HUES48 (cell line): Measurements from ENCODE around the gene TNFAIP8L1.

Experiments
- H3K27ac ChIP-seq: one replicate; pipeline ENCODE4 v1.7.0; 2013; ENCODE audit warnings: low read depth, low read length, inconsistent platforms
- H3K27me3 ChIP-seq: 2 replicates; pipeline ENCODE4 v1.6.1; 2013; ENCODE audit warnings: mild to moderate bottlenecking, low read length; ENCODE audit not compliant: control insufficient read depth, insufficient read depth
- H3K36me3 ChIP-seq: 2 replicates; pipeline ENCODE4 v1.6.1; 2013; ENCODE audit warnings: low read length; ENCODE audit not compliant: control insufficient read depth, insufficient read depth
- H3K4me1 ChIP-seq: 2 replicates; pipeline ENCODE4 v1.6.1; 2013; ENCODE audit warnings: mild to moderate bottlenecking, low read length; ENCODE audit not compliant: control insufficient read depth, insufficient read depth
- H3K4me3 ChIP-seq: 2 replicates; pipeline ENCODE4 v1.5.1; 2013; ENCODE audit warnings: mild to moderate bottlenecking, low read depth, low read length
- H3K9ac ChIP-seq: 2 replicates; pipeline ENCODE4 v1.6.1; 2013; ENCODE audit warnings: mild to moderate bottlenecking, low read depth, low read length, moderate library complexity
- H3K9me3 ChIP-seq: 2 replicates; pipeline ENCODE4 v1.6.1; 2013; ENCODE audit warnings: low read length; ENCODE audit not compliant: control insufficient read depth, insufficient read depth

TNFAIP8L1 gene

GRCh38 chr19:4693471-4694121, 54.3 kb downstream of the TNFAIP8L1 start:
- H3K36me3 ChIP-seq, result peaks cover 78% of the 10 kb centered on the region
- no peak overlapping the region for H3K9ac ChIP-seq
- no peaks in the 10 kb centered on the region for H3K4me1 ChIP-seq

GRCh38 chr19:4694211-4694987, 55.1 kb downstream of the TNFAIP8L1 start:
- H3K4me3 ChIP-seq, result no peak overlapping the region
- H3K9ac ChIP-seq, result no peak overlapping the region
- H3K27ac ChIP-seq, result no peak overlapping the region
- no peaks in the 10 kb centered on the region for H3K27me3 ChIP-seq
- H3K4me1 ChIP-seq, result no peaks in the 10 kb centered on the region
- H3K36me3 ChIP-seq, result peaks cover 77% of the 10 kb centered on the region
- H3K9me3 ChIP-seq, result no peaks in the 10 kb centered on the region

More at GRCh38 chr19:4693471-4694121, 54.3 kb downstream of the TNFAIP8L1 start:
- H3K9me3 ChIP-seq, result no peaks in the 10 kb centered on the region
- no peak overlapping the region for H3K4me3 ChIP-seq
- H3K27ac ChIP-seq, result no peak overlapping the region
- H3K27me3 ChIP-seq, result no peaks in the 10 kb centered on the region

DNA sequence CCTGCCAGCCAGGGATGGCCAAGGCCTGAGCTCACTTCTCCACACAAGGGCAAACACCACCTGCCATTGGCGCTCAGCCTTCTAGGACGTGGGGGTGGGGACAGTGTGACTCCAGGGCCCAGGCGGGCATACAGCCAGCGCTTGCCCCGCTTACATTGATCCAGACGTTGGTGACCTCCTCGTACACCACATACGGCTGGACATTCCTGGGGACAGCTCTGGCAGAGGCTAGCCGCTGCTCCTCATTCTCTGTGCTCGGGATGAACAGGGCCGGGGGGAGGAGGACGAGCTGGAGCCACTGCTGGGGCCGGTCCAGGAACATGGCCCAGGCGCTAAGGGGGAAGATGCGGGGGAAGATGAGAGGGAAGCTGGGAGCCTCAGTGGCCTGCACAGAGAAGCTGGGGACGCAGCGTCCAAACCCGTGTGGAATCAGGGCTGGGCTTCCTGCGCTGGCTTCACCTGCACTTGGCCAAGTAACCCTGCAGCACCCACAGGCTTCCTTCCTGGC, 56.0 kb downstream of the TNFAIP8L1 start:
- Histone ChIP-seq H3K4me3 (no peak overlapping the region), H3K9me3 (no peaks in the 10 kb centered on the region), H3K36me3 (peaks cover 77% of the 10 kb centered on the region), H3K27me3 (no peaks in the 10 kb centered on the region), H3K4me1 (no peaks in the 10 kb centered on the region), H3K9ac (no peak overlapping the region), H3K27ac (no peak overlapping the region)

GRCh38 chr19:4697304-4697703, 58.0 kb downstream of the TNFAIP8L1 start:
- H3K27me3 ChIP-seq, result no peaks in the 10 kb centered on the region
- H3K27ac ChIP-seq, result no peak overlapping the region
- no peak overlapping the region for H3K4me3 ChIP-seq
- H3K36me3 ChIP-seq, result peaks cover 83% of the 10 kb centered on the region
- no peak overlapping the region for H3K9ac ChIP-seq
- no peaks in the 10 kb centered on the region for H3K4me1 ChIP-seq
- H3K9me3 ChIP-seq, result no peaks in the 10 kb centered on the region

- no peak overlapping the region for H3K4me3 ChIP-seq
- no peak overlapping the region for H3K9ac ChIP-seq
- H3K9me3 ChIP-seq, result no peaks in the 10 kb centered on the region
- no peaks in the 10 kb centered on the region for H3K4me1 ChIP-seq
- H3K36me3 ChIP-seq, result peaks cover 78% of the 10 kb centered on the region
- no peak overlapping the region for H3K27ac ChIP-seq
- no peaks in the 10 kb centered on the region for H3K27me3 ChIP-seq
These were observed 60.7 kb downstream of the TNFAIP8L1 start for GRCh38 chr19:4699826-4700692.

DNA sequence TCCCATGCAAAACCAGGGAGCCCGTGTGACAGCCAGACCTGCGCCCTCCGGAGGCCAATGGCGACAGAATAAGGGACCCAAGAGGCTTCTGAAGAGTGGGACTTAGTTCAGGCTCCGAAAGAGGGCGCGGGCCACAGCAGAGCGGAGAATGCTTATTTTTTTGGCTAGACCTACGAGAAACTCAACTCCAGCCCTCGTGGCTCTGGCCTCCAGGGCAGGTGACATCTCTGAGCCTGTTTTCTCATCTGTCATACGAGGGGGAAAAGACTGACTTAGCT, 61.3 kb downstream of the TNFAIP8L1 start:
- Histone ChIP-seq H3K27ac (no peak overlapping the region), H3K27me3 (no peaks in the 10 kb centered on the region), H3K4me1 (no peaks in the 10 kb centered on the region), H3K9me3 (no peaks in the 10 kb centered on the region), H3K4me3 (no peak overlapping the region), H3K9ac (no peak overlapping the region), H3K36me3 (peaks cover 78% of the 10 kb centered on the region)

DNA sequence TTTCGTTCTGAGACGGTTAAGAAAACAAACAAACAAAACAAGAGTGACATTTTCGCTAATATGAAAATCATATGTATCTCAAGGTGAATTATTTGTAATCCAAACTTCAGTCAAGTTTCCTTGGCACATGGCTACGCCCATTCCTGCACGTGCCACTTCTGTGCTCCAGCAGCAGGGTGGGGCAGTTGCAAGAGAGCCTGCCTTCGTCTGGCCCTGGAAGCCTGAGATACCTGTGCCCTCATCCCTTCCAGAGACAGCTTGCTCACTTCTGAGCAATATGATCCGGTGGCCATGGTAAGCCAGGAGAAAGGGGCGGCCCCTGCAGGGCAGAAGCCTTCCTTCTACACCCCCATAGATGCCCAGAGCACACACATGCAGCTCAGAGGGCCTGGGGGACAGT, 62.2 kb downstream of the TNFAIP8L1 start:
- H3K4me3 ChIP-seq, result no peak overlapping the region
- no peaks in the 10 kb centered on the region for H3K27me3 ChIP-seq
- peaks cover 81% of the 10 kb centered on the region for H3K36me3 ChIP-seq
- no peak overlapping the region for H3K9ac ChIP-seq
- H3K9me3 ChIP-seq, result no peaks in the 10 kb centered on the region
- H3K4me1 ChIP-seq, result no peaks in the 10 kb centered on the region
- H3K27ac ChIP-seq, result no peak overlapping the region

DNA sequence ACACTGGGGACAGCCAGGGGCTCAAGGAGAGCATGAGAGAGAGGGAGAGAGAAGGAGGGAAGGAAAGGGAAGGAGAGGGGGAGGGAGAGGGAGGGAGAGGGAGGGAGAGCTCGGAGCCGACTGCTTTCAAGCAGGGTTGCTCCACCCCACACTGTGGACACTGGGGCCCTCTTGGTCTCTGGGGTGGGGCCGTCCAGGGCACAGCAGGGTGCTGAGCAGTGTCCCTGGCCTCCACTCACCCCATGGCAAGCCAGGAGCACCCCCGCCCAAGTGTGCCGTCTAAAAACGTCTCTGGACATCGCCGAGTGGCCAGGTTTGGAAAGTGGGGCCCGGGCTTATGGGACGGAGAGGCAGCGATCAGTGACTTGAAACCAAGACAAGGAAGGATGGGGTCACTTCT, 63.4 kb downstream of the TNFAIP8L1 start:
- no peaks in the 10 kb centered on the region for H3K4me1 ChIP-seq
- no peaks in the 10 kb centered on the region for H3K9me3 ChIP-seq
- no peak overlapping the region for H3K9ac ChIP-seq
- peaks cover 69% of the 10 kb centered on the region for H3K36me3 ChIP-seq
- H3K27me3 ChIP-seq, result no peaks in the 10 kb centered on the region
- H3K27ac ChIP-seq, result no peak overlapping the region
- no peak overlapping the region for H3K4me3 ChIP-seq

DNA sequence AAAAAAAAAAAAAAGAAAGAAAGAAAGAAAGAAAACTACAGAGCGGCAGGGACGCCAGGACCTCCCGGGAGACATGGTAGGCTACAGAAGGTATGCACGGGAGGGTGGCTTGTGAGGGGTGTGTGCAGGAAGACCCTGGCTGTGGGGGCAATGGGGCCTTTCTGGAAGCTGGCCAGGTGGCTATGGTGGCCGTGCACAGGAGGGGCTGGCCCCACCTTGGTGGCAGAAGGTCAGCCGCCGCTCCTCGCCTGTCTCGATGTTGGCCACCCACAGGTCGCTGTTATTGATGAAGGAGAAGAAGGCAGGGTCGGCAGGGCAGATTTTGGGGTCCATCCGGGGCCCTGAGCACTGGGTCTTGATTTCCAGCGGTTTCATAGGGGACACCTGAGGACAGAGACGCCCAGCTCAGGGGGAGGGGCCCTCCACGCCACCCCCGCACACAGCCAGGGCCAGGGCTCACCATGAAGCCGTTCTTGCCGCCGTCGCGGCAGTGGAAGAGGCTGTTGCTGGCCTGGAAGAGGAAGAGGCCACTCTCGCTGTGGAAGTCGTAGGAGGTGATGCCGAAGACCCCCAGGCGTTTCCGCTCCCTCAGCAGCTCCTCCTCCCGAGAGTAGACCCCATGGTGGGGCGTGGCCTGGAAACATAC, 64.5 kb downstream of the TNFAIP8L1 start:
- H3K36me3 ChIP-seq, result peaks cover 71% of the 10 kb centered on the region
- no peak overlapping the region for H3K4me3 ChIP-seq

GRCh38 chr19:4704317-4704673, 65.0 kb downstream of the TNFAIP8L1 start:
- Histone ChIP-seq H3K36me3 (peaks cover 70% of the 10 kb centered on the region), H3K27ac (no peak overlapping the region), H3K4me3 (no peak overlapping the region), H3K9ac (no peak overlapping the region), H3K4me1 (no peaks in the 10 kb centered on the region), H3K9me3 (no peaks in the 10 kb centered on the region), H3K27me3 (no peaks in the 10 kb centered on the region)

More for the DNA sequence above, 64.5 kb downstream of the TNFAIP8L1 start:
- no peaks in the 10 kb centered on the region for H3K9me3 ChIP-seq
- H3K27me3 ChIP-seq, result no peaks in the 10 kb centered on the region
- H3K9ac ChIP-seq, result no peak overlapping the region
- H3K4me1 ChIP-seq, result no peaks in the 10 kb centered on the region
- H3K27ac ChIP-seq, result no peak overlapping the region
